ENCODE measurements around the gene PRKAG2.
"Not testable (repeated sequence)": the region's sequence is repeated elsewhere in the genome, so short reads cannot be mapped to it uniquely, and the experiment has no call there.

The PRKAG2 gene

GRCh38 chr7:151599401-151600227 lies 277.3 kb downstream of the PRKAG2 start:
- DNase-seq, result peak; percentile 23 to 24

GRCh38 chr7:151597541-151598444 lies 279.1 kb downstream of the PRKAG2 start:
- no peak for DNase-seq

- DNase-seq, result no peak
These were observed 281.1 kb downstream of the PRKAG2 start for GRCh38 chr7:151595702-151596350.

GRCh38 chr7:151592868-151593486 lies 283.9 kb downstream of the PRKAG2 start:
- DNase-seq, result no peak

- DNase-seq, result no peak
These were observed 284.6 kb downstream of the PRKAG2 start for GRCh38 chr7:151592330-151592729.

GRCh38 chr7:151591866-151592265 lies 285.0 kb downstream of the PRKAG2 start:
- DNase-seq, result no peak

- DNase-seq, result no peak
These were observed 285.8 kb downstream of the PRKAG2 start for GRCh38 chr7:151590850-151591771.

- no peak for DNase-seq
These were observed 286.7 kb downstream of the PRKAG2 start for GRCh38 chr7:151590071-151590849.

- DNase-seq, result no peak
These were observed 287.9 kb downstream of the PRKAG2 start for GRCh38 chr7:151588982-151589381.

GRCh38 chr7:151586531-151587260 lies 290.2 kb downstream of the PRKAG2 start:
- DNase-seq, result no peak

GRCh38 chr7:151585744-151586393 lies 291.0 kb downstream of the PRKAG2 start:
- DNase-seq, result no peak

- DNase-seq, result no peak
These were observed 295.2 kb downstream of the PRKAG2 start for GRCh38 chr7:151581741-151582140.

- DNase-seq, result no peak
These were observed 297.3 kb downstream of the PRKAG2 start for GRCh38 chr7:151579644-151580043.

GRCh38 chr7:151575410-151575809 lies 301.5 kb downstream of the PRKAG2 start:
- no peak for DNase-seq

- not testable (repeated sequence) for DNase-seq
These were observed 303.9 kb downstream of the PRKAG2 start for GRCh38 chr7:151573046-151573445.

- no peak for DNase-seq
These were observed 304.8 kb downstream of the PRKAG2 start for GRCh38 chr7:151572136-151572535.

GRCh38 chr7:151571471-151571870 lies 305.4 kb downstream of the PRKAG2 start:
- no peak for DNase-seq

GRCh38 chr7:151570366-151570915 lies 306.5 kb downstream of the PRKAG2 start:
- DNase-seq, result no peak

Measured in activated T-cell treated with anti-CD3 and anti-CD28 coated beads, Interleukin-2, amount 50 U/mL, for 48 hours (primary cell).